Osteoblast (primary cell): ENCODE results near the gene FASTKD3. TPM values are rescaled to one million over a fixed set of nuclear protein-coding genes. Genes with fewer than 3 reads are reported as not detected.

ENCODE experiments used
- DNase-seq: peaks from one replicate; pipeline ENCODE4 v3.0.0; 2011; ENCODE audit warnings: low spot score, mixed read lengths; ENCODE audit not compliant: insufficient read length; ENCODE audit errors: missing footprints
- H2AFZ ChIP-seq: 2 replicates; pipeline ENCODE4 v1.6.0; 2011; ENCODE audit warnings: mild to moderate bottlenecking, low read length
- H3K27ac ChIP-seq: 2 replicates; pipeline ENCODE4 v1.5.1; 2011; ENCODE audit warnings: mild to moderate bottlenecking, low read depth, low read length, moderate library complexity
- H3K27me3 ChIP-seq: 2 replicates; pipeline ENCODE4 v1.6.0; 2012; ENCODE audit warnings: mild to moderate bottlenecking, control low read depth, inconsistent platforms, low read length, moderate library complexity; ENCODE audit not compliant: insufficient read depth
- H3K36me3 ChIP-seq: 2 replicates; pipeline ENCODE4 v1.5.1; 2011; ENCODE audit warnings: mild to moderate bottlenecking, low read length, control low read depth, moderate library complexity; ENCODE audit not compliant: insufficient read depth
- H3K4me1 ChIP-seq: 2 replicates; pipeline ENCODE4 v1.5.1; 2011; ENCODE audit warnings: mild to moderate bottlenecking, low read length, control low read depth, moderate library complexity; ENCODE audit not compliant: insufficient read depth
- H3K4me2 ChIP-seq: 2 replicates; pipeline ENCODE4 v1.6.0; 2011; ENCODE audit warnings: mild to moderate bottlenecking, low read length; ENCODE audit not compliant: insufficient read depth
- H3K4me3 ChIP-seq: fragments of 200-600 bp; sonication (generic); 3 replicates; pipeline ENCODE4 v1.5.1; 2012; ENCODE audit warnings: mild to moderate bottlenecking, low read length, inconsistent platforms; ENCODE audit not compliant: insufficient read depth
- H3K79me2 ChIP-seq: 2 replicates; pipeline ENCODE4 v1.6.0; 2012; ENCODE audit warnings: mild to moderate bottlenecking, low read length, control low read depth, inconsistent platforms; ENCODE audit not compliant: insufficient read depth
- H3K9me3 ChIP-seq: 2 replicates; pipeline ENCODE4 v1.5.1; 2011; ENCODE audit warnings: low read depth, low read length, control low read depth
- H4K20me1 ChIP-seq: 2 replicates; pipeline ENCODE4 v1.6.0; 2012; ENCODE audit warnings: mild to moderate bottlenecking, low read length, control low read depth; ENCODE audit not compliant: insufficient read depth
- CTCF ChIP-seq: IDR thresholded peaks from 2 replicates; pipeline ENCODE4 v1.5.1; 2011; ENCODE audit warnings: mild to moderate bottlenecking, low read depth, low read length, moderate library complexity; ENCODE audit errors: extremely low read depth
- total RNA-seq: library from RNA; depleted of rRNA; stranded (reverse); fragments of >200 nt; gene quantifications from 2 replicates; pipeline ENCODE4 v1.2.3, GENCODE V29; 2012

Gene FASTKD3
- total RNA-seq, 1 donor: 10.9 TPM

DNA sequence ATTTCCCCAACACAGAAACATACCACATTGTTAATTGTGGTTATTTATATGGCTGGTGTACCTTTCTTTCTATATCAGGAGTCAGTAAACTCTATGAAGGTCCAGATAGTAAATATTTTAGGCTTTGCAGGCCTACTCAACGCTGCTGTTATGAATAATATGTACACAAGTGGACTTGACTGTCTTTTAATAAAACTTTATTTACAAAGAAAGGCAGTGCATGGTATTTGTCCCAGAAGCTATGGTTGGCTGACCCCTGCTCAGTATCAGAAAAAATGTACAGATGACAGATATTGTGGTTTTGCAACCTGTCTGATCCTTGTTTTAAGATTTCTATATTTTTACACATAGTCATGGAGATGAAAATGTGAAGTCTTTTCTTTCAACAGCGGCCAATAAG, 5.8 kb upstream of the FASTKD3 start:
- Histone ChIP-seq H3K79me2 (peaks cover 64% of the 10 kb centered on the region), H4K20me1 (peaks cover 24% of the 10 kb centered on the region), H3K4me2 (no peak overlapping the region), H3K4me3 (no peak overlapping the region), H3K36me3 (peaks cover 34% of the 10 kb centered on the region), H2AFZ (no peak overlapping the region), H3K27ac (no peak overlapping the region), H3K9me3 (no peaks in the 10 kb centered on the region), H3K27me3 (no peaks in the 10 kb centered on the region), H3K4me1 (peaks cover 37% of the 10 kb centered on the region)
- no peak for DNase-seq
- no peak for TF ChIP-seq CTCF

DNA sequence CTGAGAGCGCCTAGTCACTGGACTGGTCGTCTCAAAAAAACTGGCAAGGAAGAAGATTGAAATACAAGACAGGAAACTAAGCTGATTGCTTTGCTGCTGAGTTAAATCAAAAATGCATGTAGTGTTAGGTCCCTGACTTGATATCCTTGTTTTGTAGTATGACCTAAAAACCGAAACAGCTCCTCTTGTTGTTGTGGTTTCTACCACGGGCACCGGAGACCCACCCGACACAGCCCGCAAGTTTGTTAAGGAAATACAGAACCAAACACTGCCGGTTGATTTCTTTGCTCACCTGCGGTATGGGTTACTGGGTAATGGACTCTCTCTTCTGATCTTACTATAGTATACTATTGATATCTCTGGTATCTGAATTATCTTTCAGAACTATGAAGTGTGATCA, 4.4 kb upstream of the FASTKD3 start:
- peaks cover 19% of the 10 kb centered on the region for H4K20me1 ChIP-seq
- H3K36me3 ChIP-seq: peaks cover 28% of the 10 kb centered on the region
- no peak overlapping the region for H2AFZ ChIP-seq
- H3K27me3 ChIP-seq: no peaks in the 10 kb centered on the region
- no peak overlapping the region for H3K27ac ChIP-seq
- H3K4me3 ChIP-seq: no peak overlapping the region
- TF ChIP-seq CTCF: no peak
- no peak for DNase-seq
- H3K79me2 ChIP-seq: peaks cover 76% of the 10 kb centered on the region
- no peak overlapping the region for H3K4me2 ChIP-seq
- H3K9me3 ChIP-seq: no peaks in the 10 kb centered on the region
- H3K4me1 ChIP-seq: peaks cover 30% of the 10 kb centered on the region

GRCh38 chr5:7872517-7873130, 3.8 kb upstream of the FASTKD3 start:
- no peak for DNase-seq
- H3K36me3 ChIP-seq: peaks cover 22% of the 10 kb centered on the region
- H3K4me2 ChIP-seq: no peak overlapping the region

DNA sequence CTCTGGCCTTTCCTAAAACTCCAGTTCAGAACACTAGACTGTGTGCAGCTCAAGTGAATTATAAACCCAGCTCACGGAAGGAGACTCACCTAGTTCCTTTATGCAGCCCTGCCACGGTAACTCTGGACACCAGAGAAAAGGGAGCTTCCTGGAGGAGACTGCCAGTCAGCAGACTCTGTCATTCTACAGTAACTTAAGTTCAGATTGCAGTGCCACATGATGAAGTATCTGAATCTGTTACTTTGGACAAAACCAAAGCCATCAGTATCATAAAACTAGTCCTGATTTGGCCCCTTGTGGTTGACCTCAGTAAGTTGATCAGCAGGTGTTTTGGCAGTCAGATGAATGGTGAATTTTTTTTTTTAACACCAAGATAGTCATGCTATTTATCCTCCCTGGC, 2.8 kb upstream of the FASTKD3 start:
- Histone ChIP-seq H3K4me1 (peaks cover 22% of the 10 kb centered on the region), H3K9me3 (no peaks in the 10 kb centered on the region), H3K4me3 (no peak overlapping the region), H3K27ac (no peak overlapping the region), H3K36me3 (peaks cover 20% of the 10 kb centered on the region), H3K4me2 (no peak overlapping the region), H4K20me1 (peaks cover 14% of the 10 kb centered on the region), H3K27me3 (no peaks in the 10 kb centered on the region), H3K79me2 (peaks cover 89% of the 10 kb centered on the region), H2AFZ (no peak overlapping the region)
- DNase-seq: no peak
- TF ChIP-seq CTCF: no peak

More at GRCh38 chr5:7872517-7873130, 3.8 kb upstream of the FASTKD3 start:
- H3K27me3 ChIP-seq: no peaks in the 10 kb centered on the region
- H3K27ac ChIP-seq: no peak overlapping the region
- H3K4me3 ChIP-seq: no peak overlapping the region
- no peak overlapping the region for H2AFZ ChIP-seq
- no peaks in the 10 kb centered on the region for H3K9me3 ChIP-seq
- peaks cover 80% of the 10 kb centered on the region for H3K79me2 ChIP-seq
- no peak for TF ChIP-seq CTCF
- peaks cover 30% of the 10 kb centered on the region for H3K4me1 ChIP-seq
- peaks cover 14% of the 10 kb centered on the region for H4K20me1 ChIP-seq
